ENCODE measurements around the gene HTR1D.

The HTR1D gene

GRCh38 chr1:23184212-23184934 is 32.9 kb downstream of the HTR1D start:
- DNase-seq (ENCODE audit: low read depth), result no peak

GRCh38 chr1:23179862-23180261 is 37.4 kb downstream of the HTR1D start:
- no peak for DNase-seq (ENCODE audit: low read depth)

GRCh38 chr1:23178950-23179349 is 38.4 kb downstream of the HTR1D start:
- DNase-seq (ENCODE audit: low read depth), result no peak

- DNase-seq (ENCODE audit: low read depth), result no peak
These were observed 38.9 kb downstream of the HTR1D start for GRCh38 chr1:23178414-23178813.

- peak; percentile 22 for DNase-seq (ENCODE audit: low read depth)
These were observed 39.6 kb downstream of the HTR1D start for GRCh38 chr1:23177438-23178380.

DNA sequence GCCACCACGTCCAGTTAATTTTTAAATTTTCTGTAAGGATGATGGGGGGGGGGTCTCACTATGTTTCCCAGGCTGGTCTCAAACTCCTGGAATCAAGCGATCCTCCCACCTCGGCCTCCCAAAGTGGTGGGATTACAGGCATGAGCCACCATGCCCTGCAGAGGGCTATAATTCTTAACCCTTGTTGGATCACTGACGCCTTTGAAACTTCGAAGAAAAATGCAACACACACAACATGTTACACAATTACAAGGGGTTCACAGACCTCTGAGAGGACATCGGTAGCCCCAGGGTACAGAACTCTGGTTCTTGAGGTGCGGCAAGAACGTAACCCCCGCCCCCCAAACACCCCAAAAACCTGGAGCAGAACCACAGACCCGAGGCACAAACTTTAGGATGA is 40.3 kb downstream of the HTR1D start:
- DNase-seq (ENCODE audit: low read depth), result no peak

GRCh38 chr1:23174426-23175110 is 42.7 kb downstream of the HTR1D start:
- no peak for DNase-seq (ENCODE audit: low read depth)

- DNase-seq (ENCODE audit: low read depth), result no peak
These were observed 46.0 kb downstream of the HTR1D start for GRCh38 chr1:23171181-23171755.

DNA sequence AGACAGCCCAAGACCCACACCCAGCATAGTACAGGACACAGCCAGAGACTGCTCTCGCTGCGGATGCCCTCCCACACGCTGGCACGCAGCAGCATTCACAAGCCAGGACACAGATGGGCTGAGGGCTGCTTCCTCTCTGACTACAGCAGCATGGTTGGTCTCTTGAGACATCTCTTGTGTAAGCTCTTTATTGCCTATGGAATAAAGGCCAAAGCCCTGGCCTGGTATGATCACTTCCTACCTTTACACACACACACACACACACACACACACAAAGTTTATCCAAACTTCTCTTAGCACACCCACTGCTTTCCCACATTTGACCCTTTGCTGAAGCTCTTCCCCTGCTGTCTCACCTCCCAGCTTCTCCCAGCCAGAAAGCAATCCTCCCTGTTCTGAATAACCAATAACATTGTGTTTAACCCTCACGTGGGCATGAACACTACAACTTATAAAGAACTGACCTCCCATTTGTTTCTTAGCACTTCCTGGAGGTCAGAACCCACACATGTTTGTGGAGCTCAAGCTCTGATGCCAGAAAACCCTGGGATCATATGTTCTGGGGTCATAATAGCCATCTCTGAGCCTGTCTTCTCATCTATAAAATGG is 47.5 kb downstream of the HTR1D start:
- no peak for DNase-seq (ENCODE audit: low read depth)

DNA sequence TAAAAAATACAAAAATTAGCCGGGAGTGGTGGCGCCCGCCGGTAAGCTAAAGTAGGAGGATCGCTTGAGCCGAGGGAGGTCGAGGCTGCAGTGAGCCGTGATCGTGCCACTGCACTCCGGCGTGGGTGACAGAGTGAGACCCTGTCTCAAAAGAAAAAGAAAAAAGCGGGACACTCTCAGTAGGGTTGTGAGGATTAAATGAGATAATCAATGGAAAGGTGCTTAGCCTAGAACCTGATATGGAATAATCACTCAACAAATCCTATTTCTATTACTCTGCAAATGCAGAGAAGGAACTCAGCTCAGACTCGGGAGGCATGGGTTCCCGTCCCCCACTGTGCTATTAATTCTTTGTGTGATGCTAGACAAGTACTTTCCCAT is 48.1 kb downstream of the HTR1D start:
- no peak for DNase-seq (ENCODE audit: low read depth)

DNA sequence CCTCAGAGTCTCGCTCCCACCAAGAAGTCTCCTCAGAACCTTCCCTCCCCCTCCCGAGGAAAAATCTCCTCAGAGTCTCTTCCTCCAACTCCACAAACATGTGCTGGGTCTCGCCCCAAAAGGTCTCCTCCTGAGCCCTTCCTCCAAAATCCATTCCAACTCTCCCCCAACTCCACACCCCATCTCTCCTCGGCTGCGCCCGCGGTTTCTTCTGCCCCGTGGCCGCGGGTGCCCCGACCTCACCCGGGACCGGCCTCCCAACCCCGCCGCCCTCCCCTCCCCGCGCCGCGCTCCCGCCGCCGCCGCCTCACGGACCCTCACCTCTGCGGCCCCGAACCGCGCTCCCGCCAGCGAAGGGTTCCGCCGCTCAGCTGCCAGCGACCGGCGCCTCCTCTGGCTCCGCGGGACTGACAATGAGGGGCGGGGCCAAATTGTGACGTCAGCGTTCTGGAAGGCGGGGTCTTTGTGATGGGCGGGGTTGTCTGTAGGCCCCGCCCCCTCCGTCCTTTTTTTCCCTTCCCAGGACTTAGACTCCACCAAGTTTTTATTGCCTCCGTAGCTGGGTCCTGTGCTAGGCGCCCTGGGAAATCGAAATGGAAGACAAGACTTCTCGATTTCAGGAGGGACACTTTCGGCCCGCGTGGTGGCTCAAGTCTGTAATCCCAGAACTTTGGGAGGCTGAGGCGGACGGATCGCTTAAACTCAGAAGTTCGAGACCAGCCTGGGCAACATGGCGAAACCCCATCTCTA is 48.7 kb downstream of the HTR1D start, which contains the start of gene LUZP1:
Gene LUZP1, minus strand, starts transcription at position 412 of the 750 bp plus-strand sequence.
- DNase-seq (ENCODE audit: low read depth), result peak; percentile 85

- peak; percentile 16 for DNase-seq (ENCODE audit: low read depth)
These were observed 49.2 kb downstream of the HTR1D start for GRCh38 chr1:23168079-23168444.

DNA sequence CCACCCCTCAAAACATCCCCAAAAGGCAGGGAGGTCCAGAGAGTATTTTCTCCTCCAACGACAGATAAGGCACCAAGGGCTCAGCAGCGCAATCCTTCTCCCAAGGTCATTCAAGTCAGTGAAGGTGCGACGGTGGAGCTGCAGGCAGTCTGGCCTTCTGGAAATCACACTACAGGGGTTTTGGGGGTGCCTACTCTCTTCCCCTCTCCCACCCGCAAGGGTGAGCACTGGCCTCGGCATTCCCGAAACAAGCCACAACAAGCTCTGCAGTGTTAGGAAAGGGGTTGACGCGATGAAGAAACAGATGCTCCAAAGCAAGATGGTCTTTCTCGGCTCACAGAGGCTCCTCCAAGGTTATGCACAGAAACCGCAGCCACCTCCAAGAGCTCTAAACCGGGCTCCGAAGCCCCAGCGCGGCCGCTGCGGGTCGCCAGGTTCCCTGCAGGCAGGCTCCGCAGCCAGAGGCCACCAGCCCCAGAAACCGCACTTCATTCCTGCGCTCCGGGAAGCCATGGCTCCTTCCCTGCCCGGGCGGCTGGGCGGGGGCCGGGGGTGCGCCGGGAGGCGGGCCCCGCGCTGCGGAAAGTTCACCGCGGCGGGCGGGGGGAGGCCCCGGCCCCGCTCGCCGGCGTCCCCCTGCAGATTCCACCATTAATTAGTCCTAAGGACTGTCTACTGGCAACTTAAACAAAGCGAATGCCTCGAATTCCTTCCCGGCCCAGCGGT is 49.8 kb downstream of the HTR1D start:
- DNase-seq (ENCODE audit: low read depth), result peak; percentile 32

GRCh38 chr1:23166854-23167253 is 50.4 kb downstream of the HTR1D start:
- no peak for DNase-seq (ENCODE audit: low read depth)

- DNase-seq (ENCODE audit: low read depth), result no peak
These were observed 53.9 kb downstream of the HTR1D start for GRCh38 chr1:23163395-23163794.

- DNase-seq (ENCODE audit: low read depth), result no peak
These were observed 57.1 kb downstream of the HTR1D start for GRCh38 chr1:23159963-23160877.

DNA sequence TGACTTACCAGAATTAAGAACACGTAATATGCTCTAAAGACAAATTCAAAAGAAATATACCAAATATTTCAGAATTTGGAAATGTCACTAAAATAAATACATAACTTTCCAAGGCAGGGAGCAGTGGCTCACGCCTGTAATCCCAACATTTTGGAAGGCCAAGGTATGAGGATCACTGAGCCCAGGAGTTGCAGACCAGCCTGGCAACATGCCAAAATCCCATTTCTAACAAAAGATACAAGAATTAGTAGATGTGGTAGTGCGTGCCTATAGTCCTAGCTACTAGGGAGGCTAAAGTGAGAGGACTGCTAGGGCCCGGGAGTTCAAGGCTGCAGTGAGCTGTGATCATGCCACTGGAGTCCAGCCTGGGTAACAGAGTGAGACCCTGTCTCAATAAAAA is 60.4 kb downstream of the HTR1D start:
- no peak for DNase-seq (ENCODE audit: low read depth)

GRCh38 chr1:23152966-23153684 is 64.2 kb downstream of the HTR1D start:
- no peak for DNase-seq (ENCODE audit: low read depth)

GRCh38 chr1:23150742-23151141 is 66.6 kb downstream of the HTR1D start:
- no peak for DNase-seq (ENCODE audit: low read depth)
